GM18508 (cell line): ENCODE results near the gene FOXD3.
"Not testable (repeated sequence)": the region's sequence is repeated elsewhere in the genome, so short reads cannot be mapped to it uniquely, and the experiment has no call there.

ENCODE experiments used
- ATAC-seq: cut with Tn5 transposase; IDR thresholded peaks from one replicate; pipeline ENCODE4 v1.9.1; 2021; ENCODE audit warnings: moderate number of reproducible peaks; ENCODE audit not compliant: insufficient read depth, unreplicated experiment

The FOXD3 gene

GRCh38 chr1:63352736-63353135 lies 30.4 kb downstream of the FOXD3 start:
- ATAC-seq = no peak

- ATAC-seq = not testable (repeated sequence)
These were observed 33.9 kb downstream of the FOXD3 start for GRCh38 chr1:63356234-63356633.

GRCh38 chr1:63359561-63359960 lies 37.2 kb downstream of the FOXD3 start:
- no peak for ATAC-seq

GRCh38 chr1:63362073-63362472 lies 39.7 kb downstream of the FOXD3 start:
- ATAC-seq = no peak

GRCh38 chr1:63362578-63362977 lies 40.2 kb downstream of the FOXD3 start:
- ATAC-seq = no peak

GRCh38 chr1:63363014-63363413 lies 40.6 kb downstream of the FOXD3 start:
- ATAC-seq = no peak

GRCh38 chr1:63366908-63367214 lies 44.5 kb downstream of the FOXD3 start:
- ATAC-seq = no peak

- ATAC-seq = peak; percentile 74
These were observed 45.1 kb downstream of the FOXD3 start, which contains the start of gene ALG6 for GRCh38 chr1:63367215-63368103. Gene ALG6, plus strand, starts transcription at chr1:63367627. Its CDS starts 3,351 bp downstream, at chr1:63370978.

GRCh38 chr1:63368131-63368530 lies 45.8 kb downstream of the FOXD3 start:
- no peak for ATAC-seq
